PC-3 (cell line): ENCODE data around the gene HLA-DPA1.

Experiments used
- EZH2phosphoT487 ChIP-seq: fragments of 300-600 bp; sonication (generic); IDR thresholded peaks from 2 replicates; pipeline ENCODE4 v1.6.1; 2018; ENCODE audit warnings: mild to moderate bottlenecking, antibody characterized with exemption, low read length, borderline replicate concordance
- TF ChIP-seq, protein P1 (sequence below): fragments of 300-600 bp; sonication (generic); conservative IDR thresholded peaks from 2 replicates; pipeline ENCODE4 v1.5.1; 2017; ENCODE audit warnings: antibody characterized with exemption, low read depth, mild to moderate bottlenecking, low read length

DNA sequence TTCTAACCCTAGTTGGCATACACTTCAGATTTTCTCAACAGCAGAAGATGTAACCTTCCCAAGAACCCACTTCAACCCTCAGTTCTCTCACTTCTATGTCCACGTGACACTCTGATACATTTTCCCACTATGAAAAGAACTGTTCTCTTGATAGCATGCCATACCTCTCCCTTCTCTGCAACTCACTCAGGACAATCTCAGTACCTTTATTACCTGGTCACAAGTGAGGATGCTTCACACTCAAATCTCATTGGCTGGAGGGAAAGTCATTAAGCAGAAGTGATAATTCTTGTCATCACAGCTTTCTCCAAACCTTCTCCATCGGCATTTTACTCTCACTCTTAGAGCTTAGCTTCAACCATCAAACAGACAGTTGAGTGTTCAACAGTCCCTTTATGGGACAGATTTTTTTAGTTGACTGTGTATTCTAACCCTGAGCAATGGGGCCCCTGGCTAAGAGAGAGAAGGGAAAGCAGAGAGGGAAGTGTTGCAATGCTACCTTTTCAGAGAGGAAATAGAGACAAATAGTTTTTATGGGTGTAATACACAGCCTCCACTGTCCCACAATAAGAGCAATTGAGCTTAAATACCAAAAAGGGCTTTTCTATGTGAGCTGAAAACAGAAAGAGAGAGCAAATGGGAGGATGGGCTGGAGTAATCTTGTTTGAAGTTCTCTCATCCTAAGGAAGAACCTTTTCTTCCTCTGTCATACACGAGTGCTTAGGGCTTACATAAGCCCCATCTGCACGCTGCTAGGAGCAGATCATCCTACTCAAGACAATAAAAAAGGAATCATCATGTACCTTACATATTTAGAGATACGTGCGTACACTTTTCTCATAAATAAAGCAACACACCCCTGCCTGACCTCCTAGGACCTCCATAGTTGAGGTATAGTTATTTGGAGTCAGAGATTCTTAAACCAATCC lies 16.0 kb downstream of the HLA-DPA1 start:
- TF ChIP-seq, protein P1, sequence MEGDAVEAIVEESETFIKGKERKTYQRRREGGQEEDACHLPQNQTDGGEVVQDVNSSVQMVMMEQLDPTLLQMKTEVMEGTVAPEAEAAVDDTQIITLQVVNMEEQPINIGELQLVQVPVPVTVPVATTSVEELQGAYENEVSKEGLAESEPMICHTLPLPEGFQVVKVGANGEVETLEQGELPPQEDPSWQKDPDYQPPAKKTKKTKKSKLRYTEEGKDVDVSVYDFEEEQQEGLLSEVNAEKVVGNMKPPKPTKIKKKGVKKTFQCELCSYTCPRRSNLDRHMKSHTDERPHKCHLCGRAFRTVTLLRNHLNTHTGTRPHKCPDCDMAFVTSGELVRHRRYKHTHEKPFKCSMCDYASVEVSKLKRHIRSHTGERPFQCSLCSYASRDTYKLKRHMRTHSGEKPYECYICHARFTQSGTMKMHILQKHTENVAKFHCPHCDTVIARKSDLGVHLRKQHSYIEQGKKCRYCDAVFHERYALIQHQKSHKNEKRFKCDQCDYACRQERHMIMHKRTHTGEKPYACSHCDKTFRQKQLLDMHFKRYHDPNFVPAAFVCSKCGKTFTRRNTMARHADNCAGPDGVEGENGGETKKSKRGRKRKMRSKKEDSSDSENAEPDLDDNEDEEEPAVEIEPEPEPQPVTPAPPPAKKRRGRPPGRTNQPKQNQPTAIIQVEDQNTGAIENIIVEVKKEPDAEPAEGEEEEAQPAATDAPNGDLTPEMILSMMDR: no peak
- no peak for TF ChIP-seq EZH2phosphoT487
